GM19239 (cell line): ENCODE results near the gene SLC16A9.
A peak's percentile ranks its signal among the peaks of the same experiment; 100 is the strongest.

ENCODE experiments used
- DNase-seq: peaks from one replicate; pipeline ENCODE4 v3.0.0; 2011; ENCODE audit warnings: low spot score; ENCODE audit not compliant: insufficient read length
- FAIRE-seq: peaks from 2 replicates; lab custom pipeline; 2011; peaks lifted over from hg19 to GRCh38; lab: Jason Lieb, UNC

Gene SLC16A9

DNA sequence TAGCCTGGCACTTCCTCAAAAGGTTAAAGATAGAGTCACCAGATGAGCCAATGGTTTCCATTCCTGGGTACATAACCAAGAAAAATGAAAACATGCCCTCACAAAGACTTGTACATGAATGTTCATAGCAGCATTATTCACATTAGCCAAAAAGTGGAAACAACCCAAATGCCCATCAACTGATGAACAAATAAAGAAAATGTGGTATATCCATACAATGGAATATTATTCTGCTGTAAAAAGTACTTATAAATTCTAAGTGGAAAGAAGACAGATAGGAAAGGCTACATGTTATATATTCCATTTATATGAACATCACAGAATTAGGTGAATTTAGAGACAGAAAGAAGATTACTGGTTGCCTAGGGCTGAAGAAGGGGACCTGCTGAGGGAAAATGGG, 10.7 kb upstream of the SLC16A9 start:
- FAIRE-seq = no peak

DNA sequence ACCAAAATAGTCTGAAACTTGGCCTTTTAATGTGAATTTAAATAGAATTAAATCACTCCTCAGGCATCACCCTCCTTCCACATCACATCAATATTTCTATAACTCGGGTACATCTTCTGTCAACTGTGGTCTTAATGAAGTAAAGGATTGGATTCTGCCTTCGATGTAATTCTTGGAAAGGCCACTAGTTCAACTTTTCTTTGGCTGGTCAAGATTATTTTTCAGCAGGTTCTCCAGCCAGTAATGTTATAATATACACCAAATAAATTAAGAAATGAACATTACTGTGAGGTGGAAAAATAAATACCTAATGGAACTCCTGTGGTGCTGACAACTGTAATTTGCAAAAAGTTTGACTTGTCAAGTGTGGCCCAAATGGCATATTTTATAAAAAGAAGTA, 9.7 kb upstream of the SLC16A9 start:
- DNase-seq = no peak
- FAIRE-seq = no peak

More for the DNA sequence above, 10.7 kb upstream of the SLC16A9 start:
- DNase-seq = no peak

DNA sequence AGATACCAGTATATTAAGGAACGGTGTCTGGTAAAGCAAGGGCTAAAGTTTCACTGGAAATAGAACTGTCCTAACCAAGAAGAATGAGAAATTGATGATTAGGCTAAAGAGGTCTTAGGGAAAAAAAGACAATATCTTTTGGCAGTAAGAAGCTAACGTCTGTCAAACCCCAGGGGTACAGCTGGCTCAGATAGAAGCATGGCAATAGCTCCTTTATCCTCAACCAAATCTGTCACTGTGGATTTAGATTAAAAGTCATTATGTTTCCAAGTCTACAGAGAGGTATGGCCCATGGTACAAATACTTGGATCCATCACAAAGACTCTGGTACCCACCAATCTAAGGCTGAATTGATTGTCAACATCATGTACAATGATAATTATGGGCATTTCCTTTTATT, 8.6 kb upstream of the SLC16A9 start:
- no peak for FAIRE-seq

DNA sequence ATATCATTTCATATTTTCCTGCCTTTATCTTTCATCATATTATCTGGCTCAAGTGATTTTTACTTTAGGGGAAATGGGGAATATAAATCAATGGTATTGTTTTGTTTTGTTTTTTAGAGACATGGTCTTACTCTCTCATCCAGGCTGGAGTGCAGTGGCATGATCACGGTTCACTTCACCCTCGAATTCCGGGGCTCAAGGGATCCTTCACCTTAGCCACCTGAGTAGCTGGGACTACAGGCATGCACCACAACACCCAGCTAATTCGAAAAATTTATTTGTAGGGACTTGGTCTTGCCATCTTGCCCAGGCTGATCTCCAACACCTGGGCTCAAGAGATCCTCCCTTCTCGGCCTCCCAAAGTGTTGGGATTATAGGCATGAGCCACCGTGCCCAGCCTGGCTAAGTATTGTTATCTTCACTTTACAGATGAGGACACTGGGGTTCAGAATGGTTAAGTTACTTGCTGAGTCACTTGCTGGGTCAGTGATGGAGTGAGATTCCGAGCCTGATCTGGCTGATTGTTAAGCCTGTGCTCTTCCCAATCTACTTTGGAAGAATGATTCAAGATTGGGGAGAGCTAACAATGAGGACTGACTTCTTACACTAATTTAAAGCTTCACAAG, 3.7 kb upstream of the SLC16A9 start:
- FAIRE-seq (no peak), DNase-seq (no peak)

More for the DNA sequence above, 8.6 kb upstream of the SLC16A9 start:
- DNase-seq = no peak

DNA sequence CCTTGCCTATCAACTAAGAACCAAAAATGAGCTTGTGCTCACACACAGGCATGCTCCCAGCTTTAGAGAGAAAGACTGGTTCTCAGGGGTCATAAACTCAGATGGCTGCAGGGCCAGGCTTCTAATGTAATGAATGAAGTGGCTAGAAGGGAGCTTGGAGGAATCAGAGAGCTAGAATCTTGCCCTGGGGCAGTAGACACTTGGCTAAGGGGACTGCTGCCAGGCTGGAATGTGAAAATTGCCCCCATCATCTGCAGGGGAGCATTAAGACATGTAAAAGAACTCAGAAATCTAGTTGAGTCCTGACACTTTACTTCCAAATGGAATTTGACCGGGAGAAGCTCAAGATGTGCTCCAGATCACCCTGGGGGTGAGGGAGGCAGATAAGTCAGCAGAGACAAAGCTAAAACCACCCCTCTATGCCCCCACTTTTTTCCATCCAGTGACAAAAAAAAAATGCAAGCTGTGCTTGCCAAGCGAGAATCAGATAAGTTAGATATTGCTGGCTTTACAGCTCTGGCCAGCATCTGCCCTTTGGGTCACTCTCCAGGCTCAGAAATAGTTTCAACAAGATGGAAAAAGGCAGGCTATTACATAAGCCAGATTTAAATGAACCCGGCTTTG, 2.3 kb upstream of the SLC16A9 start:
- DNase-seq = no peak
- no peak for FAIRE-seq

DNA sequence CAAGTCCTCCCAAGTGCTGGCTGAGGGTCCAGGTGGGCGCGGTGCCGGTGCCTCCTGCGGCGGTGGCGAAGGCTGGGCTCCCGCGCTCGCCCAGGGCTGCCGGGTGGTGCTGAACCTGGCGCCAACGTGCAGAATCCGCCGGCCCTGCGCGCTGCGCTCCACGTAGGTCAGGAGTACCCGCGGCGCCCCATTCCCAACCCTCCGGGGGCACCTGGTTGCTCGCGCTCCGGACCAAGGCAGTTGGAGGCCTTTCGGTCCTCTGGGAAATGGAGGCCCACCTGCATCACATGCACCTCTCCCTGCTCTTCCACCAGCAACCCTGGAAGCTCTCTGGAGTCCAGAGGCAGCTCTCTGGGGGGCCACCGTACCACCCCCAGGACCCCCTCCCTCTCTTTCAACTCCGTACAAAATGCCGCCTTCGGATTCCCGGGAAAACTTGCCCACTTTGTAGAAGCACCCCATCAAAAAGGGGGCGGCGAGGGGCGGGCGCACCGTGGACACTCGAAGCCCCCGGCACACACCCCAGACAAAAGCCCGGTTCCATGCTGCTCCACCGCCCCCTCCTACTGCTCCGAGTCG, 745 bp downstream of the SLC16A9 start:
- DNase-seq (peak; percentile 29), FAIRE-seq (no peak)

DNA sequence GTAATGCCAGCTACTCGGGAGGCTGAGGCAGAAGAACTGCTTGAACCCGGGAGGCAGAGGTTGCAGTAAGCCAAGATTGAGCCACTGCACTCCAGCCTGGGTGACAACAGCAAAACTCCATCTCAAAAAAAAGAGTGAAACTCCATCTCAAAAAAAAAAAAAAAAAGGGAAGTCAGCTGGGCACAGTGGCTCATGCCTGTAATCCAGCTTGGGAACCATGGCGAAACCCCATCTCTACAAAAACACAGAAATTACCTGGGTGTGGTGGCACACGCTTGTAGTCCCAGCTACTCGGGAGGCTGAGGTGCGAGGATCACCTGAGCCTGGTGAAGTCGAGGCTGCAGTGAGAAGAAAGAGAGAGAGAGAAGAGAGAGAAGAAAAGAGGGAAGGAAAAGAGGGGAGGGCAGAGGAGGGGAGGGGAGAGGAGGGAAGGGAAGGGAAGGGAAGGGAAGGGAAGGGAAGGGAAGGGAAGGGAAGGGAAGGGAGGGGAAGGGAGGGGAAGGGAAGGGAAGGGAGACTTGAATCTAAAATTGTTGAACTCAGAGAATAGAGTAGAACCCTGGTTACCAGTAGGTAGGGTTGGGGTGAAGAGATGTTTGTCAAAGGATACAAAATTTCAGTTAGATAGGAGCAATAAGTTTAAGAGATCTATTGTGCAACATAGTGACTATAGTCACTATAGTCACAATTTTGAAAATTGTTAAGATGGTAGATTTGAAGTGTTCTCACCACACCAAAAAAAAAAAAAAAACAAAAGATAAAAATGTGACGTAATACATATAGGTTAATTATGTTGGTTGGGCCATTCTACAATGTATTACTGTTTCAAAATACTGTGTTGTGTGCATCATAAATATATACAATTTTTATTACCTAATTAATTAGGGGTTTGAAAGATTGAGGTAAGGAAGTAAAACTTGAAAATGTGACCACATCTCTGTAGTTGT, 2.5 kb downstream of the SLC16A9 start:
- FAIRE-seq (no peak), DNase-seq (no peak)

DNA sequence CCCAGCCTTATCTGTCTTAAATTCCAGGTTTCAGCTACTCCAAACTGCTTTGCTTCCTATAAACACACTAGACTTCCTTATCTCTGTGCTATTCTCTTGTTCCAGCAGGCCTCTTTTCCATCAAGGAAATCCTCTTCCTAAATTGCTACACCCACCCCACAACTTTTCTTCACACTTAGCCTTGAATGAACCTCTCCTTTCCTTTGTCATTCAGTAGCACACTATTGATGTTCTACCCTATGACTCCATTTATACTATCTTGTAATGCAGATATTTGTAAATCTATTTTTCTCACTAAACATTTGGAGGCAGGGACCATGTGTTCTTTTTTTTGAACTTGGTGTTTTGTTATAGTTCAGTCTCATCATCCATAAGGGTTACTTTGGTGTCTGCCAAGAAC, 3.7 kb downstream of the SLC16A9 start:
- FAIRE-seq (no peak), DNase-seq (no peak)

DNA sequence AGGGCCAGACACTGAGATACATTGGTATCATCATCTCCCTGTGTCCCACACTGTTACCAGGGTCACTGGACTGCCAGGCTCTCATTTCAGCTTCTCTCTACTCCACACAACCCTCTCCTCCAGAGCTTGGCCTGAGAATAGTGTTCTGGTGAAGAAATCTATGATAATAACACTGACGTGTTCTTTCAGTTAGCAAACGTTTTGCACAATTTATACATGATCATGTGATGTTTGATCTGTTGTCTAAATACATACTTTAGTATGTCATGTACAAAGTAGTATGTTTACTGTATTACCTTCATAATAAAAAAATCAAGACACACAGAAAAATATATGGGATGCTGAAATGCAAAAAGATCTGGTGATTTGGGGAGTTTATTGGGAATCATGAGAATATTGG, 5.0 kb downstream of the SLC16A9 start:
- DNase-seq (no peak), FAIRE-seq (no peak)

DNA sequence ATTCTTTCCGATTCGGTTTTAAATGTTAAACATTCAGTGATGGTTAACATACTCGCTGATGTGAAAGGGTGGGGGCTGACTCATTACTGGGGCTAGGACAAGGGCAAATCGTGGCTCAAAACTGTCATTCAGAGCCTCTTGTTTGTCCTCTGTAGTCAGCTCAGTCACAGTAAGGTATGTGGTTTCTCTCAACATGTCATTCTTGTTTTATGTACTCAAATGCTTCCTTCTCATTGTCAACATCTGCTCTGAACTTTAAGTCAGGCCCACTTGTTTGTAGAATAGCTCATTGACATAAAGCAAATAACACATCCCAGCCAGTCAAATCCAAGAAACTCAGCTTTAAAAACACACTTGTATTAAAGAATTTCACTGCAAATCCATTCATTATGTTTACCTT, 7.3 kb downstream of the SLC16A9 start:
- no peak for FAIRE-seq
- no peak for DNase-seq

DNA sequence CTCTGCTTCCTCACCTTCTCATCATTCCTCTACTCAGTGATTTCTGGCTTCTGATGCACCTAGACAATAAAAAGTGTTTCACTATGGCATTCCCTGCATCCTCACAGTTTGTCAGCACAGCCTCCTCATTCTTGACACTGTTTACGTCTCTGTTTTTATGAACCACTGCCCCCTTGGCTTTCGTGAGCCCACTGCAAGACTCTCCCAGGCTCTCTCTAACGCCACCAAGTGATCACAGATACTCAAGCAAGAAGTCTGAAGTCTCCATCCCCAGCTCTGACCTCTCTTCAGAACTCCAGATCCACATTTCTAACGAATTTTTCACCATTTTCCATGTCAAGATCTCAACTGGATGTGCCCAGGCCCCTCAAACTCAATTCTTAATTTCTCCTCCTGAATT, 8.9 kb downstream of the SLC16A9 start:
- FAIRE-seq (no peak), DNase-seq (no peak)

DNA sequence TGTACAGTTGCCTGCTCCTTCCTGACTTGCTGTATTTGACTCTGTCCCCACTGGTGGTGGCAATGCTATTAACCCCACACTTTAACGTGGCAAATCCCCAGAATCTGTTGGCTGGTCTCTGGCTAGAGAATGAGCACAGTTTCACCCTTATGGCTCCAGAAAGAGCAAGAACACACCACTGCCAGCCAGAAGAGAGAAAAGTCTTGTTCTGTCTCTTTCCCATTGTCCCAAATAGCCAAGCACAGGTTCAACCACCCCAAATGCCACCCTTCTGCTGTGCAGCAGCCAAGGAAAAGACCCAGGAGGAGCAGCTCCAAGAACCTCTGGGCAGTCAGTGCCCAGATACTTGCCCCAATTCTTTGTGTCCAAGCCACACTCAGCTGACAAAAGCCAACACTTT, 11.3 kb downstream of the SLC16A9 start:
- FAIRE-seq (no peak), DNase-seq (no peak)

DNA sequence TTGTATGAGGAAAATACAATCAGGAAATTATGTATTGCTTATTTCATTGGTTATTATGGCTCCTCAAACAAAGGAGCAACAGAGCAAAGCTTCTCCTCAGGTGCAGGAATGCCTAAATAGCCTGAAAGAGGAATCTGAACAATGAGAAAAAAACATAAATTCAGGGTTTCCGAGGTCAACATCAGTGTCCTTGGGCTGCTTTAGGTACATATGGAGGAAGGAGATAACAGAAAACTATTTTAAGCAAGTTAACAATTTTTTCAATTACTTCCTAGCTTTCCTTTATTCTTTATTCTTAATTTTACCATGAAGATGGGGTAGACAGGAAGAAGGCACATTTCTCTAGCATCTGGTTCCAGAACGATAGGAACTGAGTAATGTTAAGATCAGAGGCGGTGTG, 14.0 kb downstream of the SLC16A9 start:
- FAIRE-seq = no peak
- DNase-seq = no peak

DNA sequence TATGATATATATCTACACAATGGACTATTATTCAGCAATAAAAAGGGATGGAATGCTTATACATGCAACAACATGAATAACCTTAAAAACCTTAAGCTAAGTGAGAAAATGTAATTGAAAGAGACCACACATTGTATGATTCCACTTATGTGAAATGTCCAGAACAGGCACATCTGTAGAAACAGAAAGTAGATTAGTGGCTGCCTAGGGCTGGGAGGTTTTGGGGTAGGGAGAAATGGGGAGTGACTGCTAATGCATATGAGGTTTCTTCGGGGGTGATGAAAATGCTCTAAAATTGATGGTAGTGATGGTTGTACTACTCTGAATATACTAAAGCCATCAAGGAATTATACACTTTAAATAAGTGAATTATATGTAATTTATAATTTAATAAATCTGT, 14.7 kb downstream of the SLC16A9 start:
- peak; percentile 65 for FAIRE-seq
- DNase-seq = no peak

DNA sequence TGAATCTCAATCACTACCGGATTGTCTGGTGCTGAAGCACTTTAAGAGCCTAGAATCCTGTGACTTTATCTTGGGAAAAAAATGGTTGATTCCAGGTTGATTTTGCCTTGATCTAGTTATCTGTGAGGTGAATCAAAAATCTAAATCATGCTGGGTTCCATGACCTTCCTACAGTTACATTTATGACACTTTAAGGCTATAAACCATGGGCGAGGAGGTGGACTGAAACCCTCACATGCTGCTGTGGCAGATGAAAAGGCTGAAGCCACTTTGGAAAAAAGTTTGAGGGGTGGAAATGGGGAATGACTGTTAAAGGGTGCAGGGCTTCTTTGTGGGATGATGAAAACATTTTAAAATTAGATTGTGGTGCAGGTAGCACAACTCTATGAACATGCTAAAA, 17.5 kb downstream of the SLC16A9 start:
- DNase-seq = no peak
- FAIRE-seq = no peak

DNA sequence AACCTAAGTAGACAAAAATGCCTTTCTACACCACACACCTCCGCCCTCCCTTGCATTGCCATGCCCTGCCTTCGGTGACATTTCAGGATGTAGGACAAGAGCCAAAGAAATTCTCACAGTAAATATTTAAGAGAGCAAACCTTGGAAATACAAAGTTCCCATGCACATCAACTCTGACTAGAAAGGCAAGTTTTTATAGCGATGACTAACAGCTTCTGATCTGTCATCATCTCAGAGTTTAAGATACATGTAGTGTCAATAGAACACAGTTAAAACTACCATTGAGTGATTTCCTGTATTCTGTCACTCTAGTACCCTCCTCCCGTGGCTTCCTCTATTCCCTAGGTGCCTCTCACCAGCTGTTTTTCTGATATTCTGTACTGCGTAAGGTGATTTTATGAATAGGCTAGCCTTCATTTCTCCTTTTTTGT, 20.7 kb downstream of the SLC16A9 start:
- no peak for DNase-seq
- FAIRE-seq = no peak

DNA sequence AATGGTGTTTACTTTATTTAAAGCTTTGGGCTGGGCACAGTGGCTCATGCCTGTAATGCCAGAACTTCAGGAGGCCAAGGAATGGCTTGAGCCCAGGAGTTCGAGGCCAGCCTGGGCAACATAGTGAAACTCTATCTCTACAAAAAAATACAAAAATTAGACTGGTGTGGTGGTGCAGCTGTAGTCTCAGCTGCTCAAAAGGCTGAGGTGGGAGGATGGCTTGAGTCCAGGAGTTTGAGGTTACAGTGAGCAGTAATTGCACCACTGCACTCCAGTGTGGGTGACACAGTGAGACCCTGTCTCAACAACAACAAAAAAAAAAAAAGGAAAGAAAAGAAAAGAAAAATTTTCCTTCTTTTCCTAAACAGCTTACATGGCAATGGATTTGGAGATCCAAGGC, 22.0 kb downstream of the SLC16A9 start:
- DNase-seq = no peak
- no peak for FAIRE-seq

DNA sequence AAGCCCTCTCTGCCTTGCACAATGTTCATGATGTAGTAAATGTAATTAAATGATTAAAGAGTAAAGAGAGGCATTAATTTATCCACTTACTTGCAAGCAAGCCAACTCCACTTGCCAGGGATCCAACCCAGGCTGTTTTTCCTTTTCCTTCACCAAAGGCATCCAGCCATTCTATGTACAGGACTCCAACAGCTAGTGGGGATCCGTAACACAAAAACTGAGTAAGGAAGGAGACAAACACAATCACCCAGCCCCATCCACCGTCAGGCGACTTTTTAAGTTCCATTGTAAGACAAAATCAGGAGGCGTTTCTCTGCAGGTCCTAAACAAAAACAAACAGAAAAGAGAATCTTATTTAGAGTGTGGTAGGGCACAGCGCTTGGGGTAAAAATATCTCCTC, 25.6 kb downstream of the SLC16A9 start:
- no peak for FAIRE-seq
- no peak for DNase-seq

DNA sequence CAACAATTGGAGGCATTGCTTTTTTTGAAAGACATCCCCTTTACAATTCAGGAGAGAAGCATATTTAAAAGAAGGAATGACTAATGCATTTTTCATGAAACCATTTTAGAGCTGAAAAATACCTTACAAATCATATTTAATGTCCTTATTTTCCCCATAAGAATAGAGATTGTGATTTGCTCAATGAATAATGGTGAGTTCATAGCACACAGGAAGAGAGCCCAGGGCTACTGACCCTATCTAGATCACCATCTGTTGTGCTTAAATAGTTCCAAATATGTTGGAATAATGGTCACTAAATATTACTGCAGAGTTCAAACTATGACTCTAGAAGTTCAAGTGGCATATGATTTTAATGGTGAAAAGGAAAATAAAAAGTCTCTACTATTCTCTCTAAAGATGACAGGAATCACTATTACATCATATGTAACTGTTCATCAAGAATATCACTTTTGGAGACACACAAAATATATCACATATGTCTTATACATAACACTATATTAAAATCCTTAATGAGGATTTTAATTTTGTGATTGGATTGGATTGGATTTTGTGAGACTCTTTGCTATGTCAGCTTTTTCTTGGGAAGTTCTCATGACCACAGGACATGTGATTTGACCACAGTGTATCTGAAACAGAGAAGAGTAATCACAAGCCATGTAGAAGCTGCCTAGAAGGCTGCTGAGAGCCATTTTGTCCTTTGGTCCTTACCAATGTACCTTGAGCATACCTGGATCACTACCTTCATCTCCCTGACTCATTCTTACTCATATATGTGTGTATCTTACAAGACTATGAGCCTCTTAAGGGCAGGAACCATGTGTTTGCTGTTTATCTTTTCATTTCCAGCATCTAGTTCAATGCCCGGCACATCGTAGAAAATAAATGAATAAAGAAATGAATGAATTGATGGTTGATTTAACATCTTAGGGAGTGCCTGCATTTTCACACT, 26.4 kb downstream of the SLC16A9 start:
- no peak for FAIRE-seq
- no peak for DNase-seq

DNA sequence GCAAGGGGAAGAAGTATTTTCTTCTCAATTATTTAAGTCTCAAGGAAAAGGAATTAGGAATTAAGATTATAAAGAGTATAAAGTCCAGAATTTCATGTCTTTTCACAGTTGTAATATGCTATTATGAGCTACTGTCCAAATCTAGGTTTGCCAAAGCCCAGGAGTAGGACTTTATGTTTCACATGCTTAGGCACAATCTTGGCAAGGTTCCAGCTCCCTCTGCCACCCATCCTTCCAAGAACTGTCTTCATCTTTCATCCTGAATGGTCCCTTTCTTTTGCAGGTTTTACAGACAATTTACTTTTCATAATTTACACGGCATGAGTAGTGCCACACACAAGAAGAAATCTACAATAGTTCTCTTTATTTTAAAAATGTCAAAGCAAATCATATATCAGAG, 29.5 kb downstream of the SLC16A9 start:
- FAIRE-seq = no peak

More for the DNA sequence above, 29.5 kb downstream of the SLC16A9 start:
- no peak for DNase-seq
